ENCODE data around the gene FMO5.
A peak's percentile ranks its signal among the peaks of the same experiment; 100 is the strongest.

FMO5 gene

GRCh38 chr1:147177611-147178380 lies 47.3 kb downstream of the FMO5 start:
- TF ChIP-seq, protein P1, sequence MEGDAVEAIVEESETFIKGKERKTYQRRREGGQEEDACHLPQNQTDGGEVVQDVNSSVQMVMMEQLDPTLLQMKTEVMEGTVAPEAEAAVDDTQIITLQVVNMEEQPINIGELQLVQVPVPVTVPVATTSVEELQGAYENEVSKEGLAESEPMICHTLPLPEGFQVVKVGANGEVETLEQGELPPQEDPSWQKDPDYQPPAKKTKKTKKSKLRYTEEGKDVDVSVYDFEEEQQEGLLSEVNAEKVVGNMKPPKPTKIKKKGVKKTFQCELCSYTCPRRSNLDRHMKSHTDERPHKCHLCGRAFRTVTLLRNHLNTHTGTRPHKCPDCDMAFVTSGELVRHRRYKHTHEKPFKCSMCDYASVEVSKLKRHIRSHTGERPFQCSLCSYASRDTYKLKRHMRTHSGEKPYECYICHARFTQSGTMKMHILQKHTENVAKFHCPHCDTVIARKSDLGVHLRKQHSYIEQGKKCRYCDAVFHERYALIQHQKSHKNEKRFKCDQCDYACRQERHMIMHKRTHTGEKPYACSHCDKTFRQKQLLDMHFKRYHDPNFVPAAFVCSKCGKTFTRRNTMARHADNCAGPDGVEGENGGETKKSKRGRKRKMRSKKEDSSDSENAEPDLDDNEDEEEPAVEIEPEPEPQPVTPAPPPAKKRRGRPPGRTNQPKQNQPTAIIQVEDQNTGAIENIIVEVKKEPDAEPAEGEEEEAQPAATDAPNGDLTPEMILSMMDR (IDR thresholded peaks at IDR 0.05; ENCODE audit: insufficient read depth, low read depth, low read length, missing control alignments) = no peak
- no peak for DNase-seq (ENCODE audit: low read depth)
- H3K4me3 ChIP-seq (ENCODE audit: low read length) = no peak overlapping the region

- peak within 1 kb of the TSS; percentile 62 for H3K4me3 ChIP-seq (ENCODE audit: low read length)
- TF ChIP-seq, protein P1 (IDR thresholded peaks at IDR 0.05; ENCODE audit: insufficient read depth, low read depth, low read length, missing control alignments) = peak; percentile 60
- DNase-seq (ENCODE audit: low read depth) = peak; percentile 97
Measured at GRCh38 chr1:147172168-147173016, 52.7 kb downstream of the FMO5 start, which contains the start of gene PRKAB2. Gene PRKAB2 (minus strand): TSS chr1:147172470. CDS start chr1:147172144, 326 bp downstream.

DNA sequence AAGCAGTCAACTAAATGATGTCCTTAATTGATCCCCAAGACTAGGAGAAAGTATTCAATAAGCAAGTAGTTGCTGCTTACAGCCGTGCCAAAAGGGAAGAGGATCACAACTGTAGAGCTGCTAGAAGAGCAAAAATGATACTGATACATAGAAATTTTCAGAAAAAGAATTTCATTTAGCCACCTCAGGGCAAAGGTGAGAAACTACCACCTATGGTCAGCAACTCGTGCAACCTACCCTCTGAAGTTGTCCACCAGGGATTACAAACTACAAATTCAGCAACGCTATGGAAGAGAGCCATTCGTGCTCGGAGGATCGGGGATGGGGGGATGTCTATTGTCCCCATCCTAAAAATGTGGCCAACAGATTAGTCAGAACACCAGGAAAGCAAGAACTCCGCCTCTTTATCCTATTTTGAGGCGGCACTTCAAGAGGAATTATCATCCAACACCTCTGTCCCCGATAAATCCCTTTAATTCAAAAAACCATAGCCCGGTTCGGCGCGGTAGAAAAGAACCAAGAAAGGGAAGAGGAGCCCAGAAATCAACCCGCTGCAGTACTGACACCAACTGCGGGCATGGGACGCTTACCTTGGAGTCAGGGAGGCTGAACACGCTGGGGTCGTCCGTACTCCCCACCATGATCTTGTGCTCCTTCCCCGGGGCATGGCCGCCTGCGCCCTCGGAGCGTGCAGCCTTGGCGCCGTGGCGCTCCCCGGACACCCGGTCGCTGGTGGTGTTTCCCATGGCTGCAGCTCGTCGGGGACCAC lies 53.6 kb downstream of the FMO5 start:
- TF ChIP-seq, protein P1 (IDR thresholded peaks at IDR 0.05; ENCODE audit: insufficient read depth, low read depth, low read length, missing control alignments) = no peak
- H3K4me3 ChIP-seq (ENCODE audit: low read length) = peak overlapping the region; percentile 62
- DNase-seq (ENCODE audit: low read depth) = peak; percentile 20

DNA sequence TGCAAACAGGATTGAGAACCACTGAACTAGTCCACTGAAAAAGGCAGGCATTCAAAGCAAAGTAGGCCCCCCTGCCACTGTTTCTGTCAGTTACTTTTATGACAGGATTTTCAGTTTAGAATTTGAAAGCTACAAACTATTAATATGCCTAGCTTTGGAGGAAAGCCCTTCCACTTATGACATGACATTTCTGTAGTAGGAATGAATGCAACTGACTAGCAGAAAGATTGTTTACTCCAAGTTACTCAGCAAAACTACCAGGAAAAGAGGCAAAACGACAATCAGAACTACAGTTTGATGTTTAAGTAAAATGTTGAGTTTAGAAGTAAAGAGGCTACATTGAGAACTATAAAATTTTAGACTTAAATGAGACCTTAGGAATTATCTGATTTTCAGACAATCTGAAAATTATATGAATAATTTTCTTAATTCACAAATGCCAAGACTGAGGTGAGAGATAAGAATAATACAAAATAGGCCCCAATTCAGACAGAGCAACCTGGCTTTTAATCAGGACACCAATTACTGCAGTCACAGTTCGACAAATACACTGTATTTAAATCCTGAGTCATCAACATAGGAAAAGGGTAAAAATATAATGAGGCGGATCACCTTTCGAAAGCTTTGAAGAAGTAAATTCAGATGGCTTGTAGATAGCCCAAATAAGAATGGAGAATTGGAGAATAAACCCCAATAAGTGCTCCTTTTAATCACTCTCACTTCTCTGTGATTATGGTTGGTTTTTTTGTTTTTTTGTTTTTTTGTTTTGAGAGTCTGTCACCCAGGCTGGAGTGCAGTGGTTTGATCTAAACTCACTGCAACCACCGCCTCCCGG lies 55.1 kb downstream of the FMO5 start:
- peak overlapping the region; percentile 62 for H3K4me3 ChIP-seq (ENCODE audit: low read length)
- DNase-seq (ENCODE audit: low read depth) = peak; percentile 26
- TF ChIP-seq, protein P1 (IDR thresholded peaks at IDR 0.05; ENCODE audit: insufficient read depth, low read depth, low read length, missing control alignments) = no peak

GRCh38 chr1:147169171-147169570 lies 56.0 kb downstream of the FMO5 start:
- TF ChIP-seq, protein P1 (IDR thresholded peaks at IDR 0.05; ENCODE audit: insufficient read depth, low read depth, low read length, missing control alignments) = no peak
- DNase-seq (ENCODE audit: low read depth) = no peak
- H3K4me3 ChIP-seq (ENCODE audit: low read length) = no peak overlapping the region

- DNase-seq (ENCODE audit: low read depth) = peak; percentile 54
- TF ChIP-seq, protein P1 (IDR thresholded peaks at IDR 0.05; ENCODE audit: insufficient read depth, low read depth, low read length, missing control alignments) = no peak
- no peak overlapping the region for H3K4me3 ChIP-seq (ENCODE audit: low read length)
Measured at GRCh38 chr1:147168626-147169058, 56.5 kb downstream of the FMO5 start.
